A549 treated with ZK216348 at 1 μM for 4 hours (cell line): Measurements from ENCODE around the gene ELFN2. TPM values are rescaled to one million over a fixed set of nuclear protein-coding genes. Genes with fewer than 3 reads are reported as not detected.

ENCODE experiments used
- total RNA-seq: library from RNA; stranded (reverse); fragments of 200-300 nt; extraction: Qiagen RNA extraction; gene quantifications from 5 replicates; pipeline ENCODE4 v1.2.3, GENCODE V29; 2022; ENCODE audit warnings: low read depth

Gene ELFN2
- total RNA-seq, result 3.5 to 9.6 TPM (median 8.7 TPM) in 5 replicates

GRCh38 chr22:37427135-37427710 lies at the start of gene ELFN2:
Gene ELFN2, minus strand, starts transcription at chr22:37427479. Its CDS starts 51,945 bp downstream, at chr22:37375534.

Other genes with a start within 250 kb of the ELFN2 start
- gene C1QTNF6, start 239.2 kb downstream of the ELFN2 start, total RNA-seq, result 6.8 to 14.8 TPM (median 12.6 TPM) in 5 replicates
- gene SSTR3, start 215.0 kb downstream of the ELFN2 start, total RNA-seq, result not detected in 5 replicates
- 0.19 to 0.22 TPM in 2 of 5 replicates, not detected in the others for gene RAC2, start 183.2 kb downstream of the ELFN2 start, total RNA-seq
- 0.34 to 2.1 TPM (median 0.76 TPM) in 5 replicates for gene CYTH4, start 145.0 kb downstream of the ELFN2 start, total RNA-seq
- gene MFNG, start 58.9 kb upstream of the ELFN2 start, total RNA-seq, result 0.94 to 3.3 TPM (median 2.2 TPM) in 5 replicates
- 16.7 to 37.0 TPM (median 34.2 TPM) in 5 replicates for gene CARD10, start 91.9 kb upstream of the ELFN2 start, total RNA-seq
- gene CDC42EP1, start 133.0 kb upstream of the ELFN2 start, total RNA-seq, result 16.8 to 37.2 TPM (median 34.9 TPM) in 5 replicates
- gene LGALS2, start 152.6 kb upstream of the ELFN2 start, total RNA-seq, result not detected in 5 replicates
- 15.5 to 24.7 TPM (median 22.9 TPM) in 5 replicates for gene GGA1, start 181.4 kb upstream of the ELFN2 start, total RNA-seq
- 1.6 to 3.3 TPM (median 2.1 TPM) in 5 replicates for gene SH3BP1, start 212.2 kb upstream of the ELFN2 start, total RNA-seq
- gene PDXP, start 231.2 kb upstream of the ELFN2 start, total RNA-seq, result 13.5 to 19.2 TPM (median 18.0 TPM) in 5 replicates
- gene LGALS1, start 248.2 kb upstream of the ELFN2 start, total RNA-seq, result 1,225 to 1,377 TPM (median 1,256 TPM) in 5 replicates